Right lobe of liver (tissue), 4 donors: Measurements from ENCODE around the gene TMEM138.

Experiments
- CTCF ChIP-seq, 4 donors: fragments of 200-600 bp in 3 of 4; fragments of 450-650 bp in 1 of 4; IDR thresholded peaks; one replicate each; pipeline versions ENCODE4 v1.5.1 to v1.8.0; 2016 to 2022; ENCODE audit warnings: antibody characterized with exemption in 4 of 4, mild to moderate bottlenecking in 2 of 4
- POLR2A ChIP-seq: fragments of 450-650 bp; IDR thresholded peaks from one replicate; pipeline ENCODE4 v1.6.1; 2017; ENCODE audit warnings: antibody characterized with exemption, mild to moderate bottlenecking
- donor health status: DM: no; HTN: no; CAD: no.
- donor health status: DM: no; HTN: no; CAD: no.
- donor health status: DM: no; HTN: yes; CAD: no.

- TF ChIP-seq CTCF (IDR thresholded peaks at IDR 0.05) (no peak), POLR2A (peak; percentile 85)
Measured at GRCh38 chr11:61332797-61333549, 29.2 kb upstream of the TMEM138 start, which contains the start of the genes DDB1 and TKFC.
